AG08395 (cell line): ENCODE results near the gene RASEF.

Experiments used
- DNase-seq: peaks from one replicate; pipeline ENCODE4 v3.0.0; 2012; ENCODE audit warnings: mixed read lengths, low spot score

RASEF gene

DNA sequence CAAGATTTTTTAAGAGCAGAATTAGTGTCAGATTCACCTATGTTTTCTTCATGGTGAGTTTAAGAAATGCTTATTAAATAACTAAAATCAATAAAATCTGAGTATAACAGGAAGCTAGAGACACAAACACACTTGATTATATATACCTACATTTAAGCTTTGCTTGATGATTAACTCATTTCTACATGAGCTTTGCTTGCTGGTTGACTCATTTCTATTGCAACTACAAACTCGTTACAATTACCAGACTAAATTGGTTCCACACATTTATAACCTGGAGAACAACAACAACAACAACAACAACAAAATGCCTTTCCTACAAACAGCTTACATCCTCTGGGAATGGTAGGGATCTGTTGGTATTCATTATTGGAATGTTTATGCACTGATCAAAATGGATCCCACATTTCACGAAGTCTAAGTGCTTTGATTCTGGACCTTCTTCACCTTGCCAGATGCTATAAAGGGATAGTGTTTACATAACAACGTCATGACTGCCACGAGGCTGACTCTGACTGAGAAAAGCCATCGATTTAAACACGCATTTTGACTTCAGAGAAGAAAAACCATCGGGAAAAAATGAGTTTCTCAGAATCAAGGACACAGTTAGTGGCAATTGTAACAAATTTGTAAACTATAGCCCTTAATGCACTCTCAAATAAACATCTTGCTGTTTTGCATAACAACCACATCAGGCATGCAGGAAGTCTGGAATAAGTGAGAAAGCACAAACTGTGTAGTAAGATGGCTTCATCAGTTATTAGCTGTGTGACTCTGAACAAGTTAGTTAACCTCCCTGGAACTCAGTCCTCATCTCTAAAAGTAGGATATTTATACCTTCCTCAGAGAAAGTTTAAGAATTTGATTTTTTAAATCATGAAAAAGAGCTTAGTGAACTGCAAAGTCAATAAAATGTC, 49.8 kb downstream of the RASEF start:
- peak; percentile 22 for DNase-seq

DNA sequence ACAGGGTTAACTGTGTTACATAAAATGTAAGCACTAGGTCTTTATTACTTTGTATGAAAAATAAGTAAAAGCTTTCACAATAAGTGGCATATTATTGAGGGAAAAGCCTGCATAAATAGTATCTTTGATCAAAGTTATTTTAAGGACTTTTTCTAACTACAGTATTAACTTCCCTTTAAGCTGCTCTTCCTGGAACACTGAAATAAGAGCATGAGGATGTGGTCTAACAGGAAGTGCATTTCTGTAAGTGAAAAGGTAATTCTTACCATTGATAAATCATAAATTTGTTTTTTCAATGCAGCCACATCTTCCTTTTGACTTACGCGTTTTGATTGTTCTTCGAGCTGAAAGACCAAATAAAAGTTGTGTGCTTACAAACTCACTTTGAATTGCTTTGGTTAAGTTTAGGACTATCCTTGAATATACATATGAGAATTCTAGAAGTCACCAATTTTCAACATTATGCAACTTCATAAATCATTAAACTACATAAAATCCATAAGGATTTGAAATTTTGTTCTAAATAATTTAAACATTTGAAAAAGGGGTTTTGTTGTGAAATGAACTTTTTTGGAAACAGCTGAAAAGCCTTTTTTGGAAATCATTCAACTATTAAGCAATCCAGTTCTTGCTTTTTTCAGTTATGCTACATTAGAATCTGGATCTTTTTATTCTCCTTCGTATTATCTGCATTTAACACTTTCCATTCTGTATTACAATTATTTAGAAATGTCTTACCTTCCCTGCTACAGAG, 50.6 kb downstream of the RASEF start:
- DNase-seq: no peak

DNA sequence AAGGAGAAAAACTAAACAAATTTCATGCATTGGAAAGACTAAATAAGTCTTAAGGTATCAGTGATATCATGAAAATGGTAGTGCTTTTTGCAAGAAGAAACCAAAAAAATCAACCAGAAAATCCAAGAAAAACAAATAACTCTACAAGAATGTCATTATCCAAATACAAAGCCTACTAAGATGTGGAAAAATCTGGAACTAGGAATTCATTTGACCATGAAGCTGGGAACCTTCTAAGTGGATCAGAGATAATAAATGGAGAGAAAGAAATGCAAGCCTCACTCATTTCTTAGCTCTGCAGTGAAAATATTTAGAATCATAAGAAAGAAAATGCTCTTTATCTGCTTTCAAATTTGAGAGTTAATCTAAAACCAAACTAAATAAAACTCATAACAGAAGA, 51.3 kb downstream of the RASEF start:
- peak; percentile 11 for DNase-seq

- no peak for DNase-seq
Measured at GRCh38 chr9:83007521-83008300, 55.2 kb downstream of the RASEF start.

GRCh38 chr9:83006378-83006777, 56.6 kb downstream of the RASEF start:
- no peak for DNase-seq

DNA sequence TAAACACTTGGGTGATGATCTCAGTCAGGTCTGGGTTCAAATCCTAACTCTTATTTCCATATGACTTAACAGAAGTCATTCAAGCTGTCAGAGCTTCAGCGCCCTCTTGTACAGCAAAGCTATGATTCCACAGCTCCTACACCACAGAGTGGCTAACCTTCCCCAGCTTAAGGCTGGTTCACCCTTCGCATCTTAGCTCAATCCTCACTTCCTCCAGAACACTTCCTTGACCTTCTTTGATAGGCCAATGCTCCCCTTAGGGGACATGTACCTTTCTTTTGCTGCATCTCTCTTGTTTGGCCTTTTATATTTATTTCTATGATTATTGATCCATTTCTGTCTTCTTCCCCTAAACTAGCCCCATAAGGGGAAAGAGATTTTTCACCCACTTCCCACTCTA, 57.0 kb downstream of the RASEF start:
- no peak for DNase-seq

DNA sequence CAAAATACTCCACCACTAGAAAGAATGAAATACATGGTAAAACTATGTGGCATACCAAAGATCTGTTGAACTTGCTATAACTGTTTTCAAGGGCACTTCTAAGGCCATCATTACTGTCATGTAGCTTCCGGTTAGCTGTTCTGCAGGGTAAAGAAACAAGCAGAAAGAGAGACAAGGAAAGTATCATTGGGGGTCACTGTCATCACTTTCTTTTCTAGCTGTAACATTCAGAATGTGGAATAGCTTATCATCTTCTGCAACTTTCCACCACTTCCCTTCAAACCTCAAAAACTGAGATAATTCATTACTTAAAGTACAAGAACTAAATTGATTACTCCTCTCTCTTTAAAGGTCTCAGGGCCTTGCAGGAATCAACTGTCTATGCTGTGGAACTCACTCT, 57.6 kb downstream of the RASEF start:
- no peak for DNase-seq

GRCh38 chr9:83002329-83002728, 60.6 kb downstream of the RASEF start:
- DNase-seq: no peak

DNA sequence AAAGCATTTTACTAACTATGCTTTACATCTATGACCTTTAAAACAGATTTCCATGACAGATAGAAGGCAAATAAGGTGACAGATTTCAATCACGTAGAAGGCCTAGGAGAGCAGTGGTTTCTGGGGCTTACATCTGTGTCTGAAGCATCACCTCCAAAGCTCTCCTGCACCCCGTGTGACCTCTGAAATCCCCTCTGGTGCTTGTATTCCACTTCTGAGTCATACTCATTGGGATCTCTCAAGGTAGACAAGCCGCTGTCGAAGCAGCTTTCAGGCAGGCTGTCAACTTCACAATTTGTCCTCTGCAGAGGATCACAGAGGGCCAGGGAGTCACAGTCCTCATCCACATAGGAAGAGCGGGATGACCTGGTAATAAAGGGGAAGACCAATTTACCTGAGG, 62.2 kb downstream of the RASEF start:
- DNase-seq: no peak

- no peak for DNase-seq
Measured at GRCh38 chr9:82998409-82998808, 64.5 kb downstream of the RASEF start.

GRCh38 chr9:82997476-82998140, 65.3 kb downstream of the RASEF start:
- no peak for DNase-seq

DNA sequence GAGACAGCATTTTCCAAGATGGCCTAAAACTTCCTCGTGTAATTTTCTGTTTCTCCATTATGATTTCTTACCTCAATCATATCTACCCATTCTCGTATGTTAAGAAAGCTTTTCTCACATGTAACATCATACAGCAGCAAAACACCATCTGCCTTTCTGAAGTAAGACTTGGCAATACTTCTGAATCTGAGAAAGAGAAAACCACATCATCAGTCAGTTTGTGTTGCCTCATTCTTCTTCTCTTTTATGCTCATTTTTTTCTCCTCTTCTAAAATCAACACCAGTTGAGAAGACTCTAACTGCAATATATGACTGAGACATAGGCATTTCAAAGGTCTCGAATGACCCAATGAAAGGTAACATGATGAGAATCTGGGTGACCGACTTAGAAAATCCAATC, 66.0 kb downstream of the RASEF start:
- no peak for DNase-seq

DNA sequence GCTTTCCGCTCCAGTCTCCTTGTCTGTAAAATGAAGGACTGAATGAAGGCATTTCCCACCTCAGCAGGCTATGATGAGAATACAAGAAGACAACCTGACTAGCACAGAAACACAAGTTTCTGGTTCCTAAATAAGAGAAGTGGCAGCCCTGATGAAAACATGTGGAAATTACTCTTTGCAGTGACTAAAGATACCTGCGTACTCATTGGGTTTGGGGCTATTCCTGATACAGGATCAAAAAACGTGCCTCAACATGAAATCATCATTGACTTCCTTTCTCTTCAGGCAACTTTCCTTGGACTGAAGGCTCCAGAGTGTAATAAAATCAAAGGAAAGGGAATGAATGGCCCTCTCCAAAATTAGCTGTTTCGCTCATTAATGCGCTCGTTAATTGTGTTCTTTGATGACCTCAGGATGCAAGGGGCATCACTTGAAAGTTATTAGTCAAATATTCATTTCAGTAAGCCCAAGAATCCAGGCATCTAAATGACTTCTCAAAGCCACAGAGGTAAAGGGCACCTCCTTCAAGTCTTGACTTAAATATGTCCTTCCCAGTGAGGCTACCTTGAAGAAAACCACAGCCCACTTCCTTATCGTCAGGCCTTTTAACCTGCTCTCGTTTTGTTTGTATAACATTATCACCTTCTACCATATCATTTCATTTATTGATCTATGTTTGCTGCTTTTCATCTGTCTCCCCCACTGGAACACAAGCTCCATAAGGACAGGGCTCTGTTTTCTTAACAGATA, 68.9 kb downstream of the RASEF start:
- no peak for DNase-seq

- no peak for DNase-seq
Measured at GRCh38 chr9:82991671-82992070, 71.3 kb downstream of the RASEF start.

DNA sequence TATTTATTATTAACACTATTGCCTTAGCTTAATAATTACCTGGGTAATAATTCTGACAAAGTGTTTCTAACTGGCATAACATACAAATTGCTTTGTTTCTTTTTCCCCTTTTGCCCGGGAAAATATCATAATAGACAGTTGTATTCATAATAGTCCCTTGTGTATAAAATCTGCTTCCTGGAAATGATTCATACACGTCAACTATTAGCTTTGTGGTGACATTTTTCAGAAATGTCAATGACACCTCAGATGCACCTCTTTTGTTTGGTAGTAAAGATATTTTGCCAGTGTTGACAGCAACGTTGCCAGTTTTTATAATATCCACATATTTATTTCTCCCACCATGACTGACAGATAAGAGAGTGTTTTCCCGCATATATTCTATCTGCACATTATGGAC, 73.0 kb downstream of the RASEF start:
- no peak for DNase-seq

DNA sequence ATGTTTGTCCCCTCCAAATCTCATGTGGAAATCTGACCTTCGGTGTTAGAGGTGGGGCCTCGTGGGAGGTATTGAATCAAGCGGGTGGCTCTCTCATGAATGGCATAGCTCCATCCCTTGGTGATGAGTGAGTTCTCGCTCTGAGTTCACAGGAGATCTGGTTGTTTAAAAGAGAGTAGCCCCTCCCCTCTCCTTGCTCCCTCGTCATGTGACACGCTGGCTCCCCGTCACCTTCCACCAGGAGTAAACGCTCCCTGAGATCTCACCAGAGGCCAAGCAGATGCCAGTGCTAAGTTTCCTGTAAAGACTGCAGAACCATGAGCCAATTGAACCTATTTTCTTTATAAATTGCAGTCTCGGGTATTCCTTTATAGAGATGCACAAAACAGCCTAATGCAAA, 74.5 kb downstream of the RASEF start:
- no peak for DNase-seq

DNA sequence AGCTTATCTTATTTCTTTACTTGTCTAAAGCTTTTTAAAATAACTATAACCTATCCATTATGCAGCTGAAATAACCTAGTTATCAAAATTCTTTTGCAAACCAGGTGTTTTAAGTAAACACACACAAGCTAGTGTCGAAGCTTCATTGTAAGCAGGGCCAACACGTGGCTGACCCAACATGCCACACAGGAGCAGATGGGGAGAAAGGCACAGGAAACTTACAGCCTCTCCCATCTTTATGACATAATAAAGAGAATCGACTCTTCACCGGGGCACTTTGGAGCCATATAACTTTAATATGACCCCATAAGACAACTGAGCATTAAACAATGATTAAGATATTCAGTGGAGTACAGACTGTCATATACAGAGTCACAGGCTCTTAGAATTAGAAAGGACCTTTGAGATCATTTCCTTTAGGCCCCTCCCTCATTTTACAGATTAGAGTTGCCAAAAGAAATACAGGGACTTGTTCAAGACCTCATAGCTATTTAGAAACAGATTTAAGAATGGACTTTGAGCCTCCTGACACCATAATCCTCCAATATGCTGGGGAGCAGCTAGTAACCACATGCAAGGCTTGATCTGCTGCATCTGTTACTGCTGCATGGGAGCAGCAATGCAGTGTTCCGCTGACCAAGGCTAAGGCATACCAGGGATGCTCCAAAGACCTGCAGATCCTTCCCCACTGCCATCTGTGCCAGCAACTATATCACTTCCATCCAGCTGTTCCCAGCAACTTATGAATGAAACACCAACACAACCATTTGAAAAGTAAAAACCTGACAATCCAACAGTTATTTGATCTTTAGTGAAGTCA, 75.4 kb downstream of the RASEF start:
- DNase-seq: no peak

- DNase-seq: no peak
Measured at GRCh38 chr9:82981552-82981951, 81.4 kb downstream of the RASEF start.

DNA sequence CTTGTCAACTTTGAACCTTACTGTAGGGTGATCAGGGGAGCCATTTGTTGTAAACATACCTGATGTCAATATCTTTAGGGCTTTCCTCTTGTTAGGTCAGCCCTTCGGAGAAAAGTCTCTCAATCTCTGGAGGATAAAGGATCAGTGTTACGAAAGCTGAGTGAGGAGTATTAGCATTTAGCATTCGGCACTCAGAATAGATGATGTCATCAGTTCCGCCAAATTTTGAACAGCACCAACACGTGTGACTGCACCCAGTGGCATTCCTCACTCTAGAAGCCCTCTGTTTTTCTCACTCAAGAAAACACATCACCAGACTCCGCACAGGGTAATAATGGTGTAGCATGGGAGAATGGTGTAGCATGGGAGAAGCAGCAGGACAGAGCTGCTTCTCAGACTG, 87.8 kb downstream of the RASEF start:
- no peak for DNase-seq

- DNase-seq: no peak
Measured at GRCh38 chr9:82972446-82972845, 90.5 kb downstream of the RASEF start.
